22Rv1 (cell line): Measurements from ENCODE around the gene ZFP36L2.

ENCODE experiments used
- CTCF ChIP-seq: fragments of 450-650 bp; IDR thresholded peaks from 2 replicates; pipeline ENCODE4 v1.5.1; 2017; ENCODE audit warnings: mild to moderate bottlenecking
- ZFX ChIP-seq: fragments of 450-650 bp; IDR thresholded peaks from 2 replicates; pipeline ENCODE4 v1.6.1; 2017; ENCODE audit warnings: antibody characterized with exemption, borderline replicate concordance

- TF ChIP-seq CTCF (no peak), ZFX (no peak)
Measured at GRCh38 chr2:43230351-43230885, 4.0 kb upstream of the ZFP36L2 start.
